Measurements from ENCODE around the gene OLFML3.

OLFML3 gene

GRCh38 chr1:113965703-113966412 lies 13.4 kb upstream of the OLFML3 start:
- in situ Hi-C loops (cut with MboI; ENCODE audit: low sequenced_read_pairs), result loop anchor here (25.0 kb wide), 1 partner anchor 446 kb away; no protein-coding TSS in a partner anchor
- peaks cover 8% of the 10 kb centered on the region for H3K4me1 ChIP-seq
- no peaks in the 10 kb centered on the region for H3K27me3 ChIP-seq (ENCODE audit: low read depth)
- peaks cover 49% of the 10 kb centered on the region for H3K36me3 ChIP-seq (replicated peaks)
- no peaks in the 10 kb centered on the region for H3K9me3 ChIP-seq
- no peak overlapping the region for H3K4me3 ChIP-seq
- DNase-seq (ENCODE audit: low spot score in 2 of 2), result peak; percentile 24 to 59

- H3K4me3 ChIP-seq, result no peak overlapping the region
- peaks cover 54% of the 10 kb centered on the region for H3K36me3 ChIP-seq (replicated peaks)
- no peaks in the 10 kb centered on the region for H3K9me3 ChIP-seq
- no peaks in the 10 kb centered on the region for H3K27me3 ChIP-seq (ENCODE audit: low read depth)
- no peak for DNase-seq (ENCODE audit: low spot score in 2 of 2)
- in situ Hi-C loops (cut with MboI; ENCODE audit: low sequenced_read_pairs), result loop anchor here (25.0 kb wide), 1 partner anchor 439 kb away; no protein-coding TSS in a partner anchor
- peaks cover 17% of the 10 kb centered on the region for H3K4me1 ChIP-seq
Observed at GRCh38 chr1:113972954-113973353, 6.3 kb upstream of the OLFML3 start.

GRCh38 chr1:113975211-113975895 lies 3.9 kb upstream of the OLFML3 start:
- in situ Hi-C loops (cut with MboI; ENCODE audit: low sequenced_read_pairs), result no loop called here
- H3K4me1 ChIP-seq, result peaks cover 24% of the 10 kb centered on the region
- peaks cover 30% of the 10 kb centered on the region for H3K36me3 ChIP-seq (replicated peaks)
- H3K9me3 ChIP-seq, result no peaks in the 10 kb centered on the region
- DNase-seq (ENCODE audit: low spot score in 2 of 2), result no peak
- no peak overlapping the region for H3K4me3 ChIP-seq
- no peaks in the 10 kb centered on the region for H3K27me3 ChIP-seq (ENCODE audit: low read depth)

- Histone ChIP-seq H3K4me1 (peaks cover 24% of the 10 kb centered on the region), H3K4me3 (no peak overlapping the region), H3K36me3 (replicated peaks) (peaks cover 17% of the 10 kb centered on the region), H3K27me3 (ENCODE audit: low read depth) (no peaks in the 10 kb centered on the region), H3K9me3 (no peaks in the 10 kb centered on the region)
- peak; percentile 72 to 88 for DNase-seq (ENCODE audit: low spot score in 2 of 2)
- in situ Hi-C loops (cut with MboI; ENCODE audit: low sequenced_read_pairs), result no loop called here
Observed at GRCh38 chr1:113976609-113977278, 2.5 kb upstream of the OLFML3 start.

GRCh38 chr1:113977906-113978305 lies 1.4 kb upstream of the OLFML3 start:
- H3K4me1 ChIP-seq, result peaks cover 30% of the 10 kb centered on the region
- in situ Hi-C loops (cut with MboI; ENCODE audit: low sequenced_read_pairs), result no loop called here

GRCh38 chr1:113980110-113980509 lies 836 bp downstream of the OLFML3 start:
- H3K4me3 ChIP-seq, result no peak overlapping the region
- no peak for DNase-seq (ENCODE audit: low spot score in 2 of 2)
- 0 out of 2 replicates have a peak, but pooled peaks cover 3% of the 10 kb centered on the region for H3K36me3 ChIP-seq (replicated peaks)
- peaks cover 30% of the 10 kb centered on the region for H3K4me1 ChIP-seq
- in situ Hi-C loops (cut with MboI; ENCODE audit: low sequenced_read_pairs), result loop anchor here (5.0 to 10.0 kb wide), 2 partner anchors 245 to 302 kb away; no protein-coding TSS in a partner anchor
- no peaks in the 10 kb centered on the region for H3K9me3 ChIP-seq
- no peaks in the 10 kb centered on the region for H3K27me3 ChIP-seq (ENCODE audit: low read depth)

More at GRCh38 chr1:113977906-113978305, 1.4 kb upstream of the OLFML3 start:
- Histone ChIP-seq H3K9me3 (no peaks in the 10 kb centered on the region), H3K4me3 (no peak overlapping the region), H3K27me3 (ENCODE audit: low read depth) (no peaks in the 10 kb centered on the region), H3K36me3 (replicated peaks) (peaks cover 11% of the 10 kb centered on the region)
- DNase-seq (ENCODE audit: low spot score in 2 of 2), result no peak

- H3K4me3 ChIP-seq, result no peak overlapping the region
- no peaks in the 10 kb centered on the region for H3K9me3 ChIP-seq
- no peaks in the 10 kb centered on the region for H3K27me3 ChIP-seq (ENCODE audit: low read depth)
- DNase-seq (ENCODE audit: low spot score in 2 of 2), result peak in 1 of 2 experiments; percentile 57
- in situ Hi-C loops (cut with MboI; ENCODE audit: low sequenced_read_pairs), result loop anchor here (5.0 to 10.0 kb wide), 2 partner anchors 243 to 300 kb away; no protein-coding TSS in a partner anchor
- peaks cover 20% of the 10 kb centered on the region for H3K4me1 ChIP-seq
- H3K36me3 ChIP-seq (replicated peaks), result no peaks in the 10 kb centered on the region
Observed at GRCh38 chr1:113981962-113982931, 3.0 kb downstream of the OLFML3 start.

- Histone ChIP-seq H3K4me1 (peaks cover 13% of the 10 kb centered on the region), H3K4me3 (no peak overlapping the region)
- in situ Hi-C loops (cut with MboI; ENCODE audit: low sequenced_read_pairs), result loop anchor here (5.0 to 10.0 kb wide), 2 partner anchors 242 to 299 kb away; no protein-coding TSS in a partner anchor
Observed at GRCh38 chr1:113982949-113983348, 3.7 kb downstream of the OLFML3 start.

GRCh38 chr1:113983391-113983790 lies 4.1 kb downstream of the OLFML3 start:
- DNase-seq (ENCODE audit: low spot score in 2 of 2), result no peak
- no peaks in the 10 kb centered on the region for H3K36me3 ChIP-seq (replicated peaks)
- no peaks in the 10 kb centered on the region for H3K9me3 ChIP-seq
- H3K27me3 ChIP-seq (ENCODE audit: low read depth), result no peaks in the 10 kb centered on the region
- in situ Hi-C loops (cut with MboI; ENCODE audit: low sequenced_read_pairs), result loop anchor here (5.0 to 10.0 kb wide), 2 partner anchors 241 to 299 kb away; no protein-coding TSS in a partner anchor
- peaks cover 13% of the 10 kb centered on the region for H3K4me1 ChIP-seq
- no peak overlapping the region for H3K4me3 ChIP-seq

More at GRCh38 chr1:113982949-113983348, 3.7 kb downstream of the OLFML3 start:
- DNase-seq (ENCODE audit: low spot score in 2 of 2), result no peak
- no peaks in the 10 kb centered on the region for H3K36me3 ChIP-seq (replicated peaks)
- no peaks in the 10 kb centered on the region for H3K9me3 ChIP-seq
- no peaks in the 10 kb centered on the region for H3K27me3 ChIP-seq (ENCODE audit: low read depth)

GRCh38 chr1:113983826-113984225 lies 4.6 kb downstream of the OLFML3 start:
- no peaks in the 10 kb centered on the region for H3K27me3 ChIP-seq (ENCODE audit: low read depth)
- no peak for DNase-seq (ENCODE audit: low spot score in 2 of 2)
- H3K4me1 ChIP-seq, result peaks cover 12% of the 10 kb centered on the region
- H3K36me3 ChIP-seq (replicated peaks), result no peaks in the 10 kb centered on the region
- H3K4me3 ChIP-seq, result no peak overlapping the region
- no peaks in the 10 kb centered on the region for H3K9me3 ChIP-seq
- in situ Hi-C loops (cut with MboI; ENCODE audit: low sequenced_read_pairs), result loop anchor here (5.0 to 10.0 kb wide), 2 partner anchors 241 to 298 kb away; no protein-coding TSS in a partner anchor

- H3K36me3 ChIP-seq (replicated peaks), result no peaks in the 10 kb centered on the region
- no peak for DNase-seq (ENCODE audit: low spot score in 2 of 2)
- no peak overlapping the region for H3K4me3 ChIP-seq
- H3K4me1 ChIP-seq, result peaks cover 6% of the 10 kb centered on the region
- no peaks in the 10 kb centered on the region for H3K27me3 ChIP-seq (ENCODE audit: low read depth)
- in situ Hi-C loops (cut with MboI; ENCODE audit: low sequenced_read_pairs), result loop anchor here (5.0 to 10.0 kb wide), 2 partner anchors 240 to 298 kb away; no protein-coding TSS in a partner anchor
- H3K9me3 ChIP-seq, result no peaks in the 10 kb centered on the region
Observed at GRCh38 chr1:113984710-113985109, 5.4 kb downstream of the OLFML3 start.

GRCh38 chr1:113986802-113987201 lies 7.5 kb downstream of the OLFML3 start:
- no peak for DNase-seq (ENCODE audit: low spot score in 2 of 2)
- H3K4me3 ChIP-seq, result no peak overlapping the region
- H3K36me3 ChIP-seq (replicated peaks), result no peaks in the 10 kb centered on the region
- H3K9me3 ChIP-seq, result no peaks in the 10 kb centered on the region
- in situ Hi-C loops (cut with MboI; ENCODE audit: low sequenced_read_pairs), result loop anchor here (10.0 kb wide), 1 partner anchor 238 kb away; no protein-coding TSS in a partner anchor
- H3K27me3 ChIP-seq (ENCODE audit: low read depth), result no peaks in the 10 kb centered on the region
- peaks cover 6% of the 10 kb centered on the region for H3K4me1 ChIP-seq
